Left ventricle myocardium inferior (tissue), 1 donor: ENCODE data around the gene CFAP157. TPM values are rescaled to one million over a fixed set of nuclear protein-coding genes. Genes with fewer than 3 reads are reported as not detected.

Experiments
- DNase-seq: peaks from one replicate; pipeline ENCODE4 v3.0.0-alpha.2; 2020
- H3K27ac ChIP-seq: fragments of 200-600 bp; replicated peaks from 2 replicates; pipeline ENCODE4 v1.8.0; 2021
- H3K27me3 ChIP-seq: fragments of 200-600 bp; 2 replicates; pipeline ENCODE4 v1.8.0; 2021; ENCODE audit warnings: low read depth
- H3K36me3 ChIP-seq: fragments of 200-600 bp; 2 replicates; pipeline ENCODE4 v1.8.0; 2021
- H3K4me1 ChIP-seq: fragments of 200-600 bp; 2 replicates; pipeline ENCODE4 v1.8.0; 2021
- H3K4me3 ChIP-seq: fragments of 200-600 bp; 2 replicates; pipeline ENCODE4 v1.8.0; 2021; ENCODE audit warnings: mild to moderate bottlenecking, moderate library complexity
- H3K9me3 ChIP-seq: fragments of 200-600 bp; replicated peaks from 2 replicates; pipeline ENCODE4 v1.8.0; 2021
- intact Hi-C: fragments of 100-400 bp; cut with micrococcal nuclease; formaldehyde crosslinking; loops from one replicate; pipeline ENCODE4 v1.11.0; 2022
- total RNA-seq: library from RNA; stranded (reverse); fragmentation: NEBNext Ultra II Directional; extraction: Animal tissue kit (Norgen Biotek cat#: 25700); gene quantifications from one replicate; pipeline ENCODE4 v1.2.1, GENCODE V29; 2021
- TF ChIP-seq, protein P1 (sequence below): fragments of 200-600 bp; IDR thresholded peaks from 2 replicates; pipeline ENCODE4 v1.8.0; 2021; ENCODE audit warnings: antibody characterized with exemption, mild to moderate bottlenecking, borderline replicate concordance
- donor health status: DM: no; HTN: yes; CAD: no; lungs with severe emphysema.

CFAP157 gene
- total RNA-seq, 1 donor from 2014 or later = not detected

DNA sequence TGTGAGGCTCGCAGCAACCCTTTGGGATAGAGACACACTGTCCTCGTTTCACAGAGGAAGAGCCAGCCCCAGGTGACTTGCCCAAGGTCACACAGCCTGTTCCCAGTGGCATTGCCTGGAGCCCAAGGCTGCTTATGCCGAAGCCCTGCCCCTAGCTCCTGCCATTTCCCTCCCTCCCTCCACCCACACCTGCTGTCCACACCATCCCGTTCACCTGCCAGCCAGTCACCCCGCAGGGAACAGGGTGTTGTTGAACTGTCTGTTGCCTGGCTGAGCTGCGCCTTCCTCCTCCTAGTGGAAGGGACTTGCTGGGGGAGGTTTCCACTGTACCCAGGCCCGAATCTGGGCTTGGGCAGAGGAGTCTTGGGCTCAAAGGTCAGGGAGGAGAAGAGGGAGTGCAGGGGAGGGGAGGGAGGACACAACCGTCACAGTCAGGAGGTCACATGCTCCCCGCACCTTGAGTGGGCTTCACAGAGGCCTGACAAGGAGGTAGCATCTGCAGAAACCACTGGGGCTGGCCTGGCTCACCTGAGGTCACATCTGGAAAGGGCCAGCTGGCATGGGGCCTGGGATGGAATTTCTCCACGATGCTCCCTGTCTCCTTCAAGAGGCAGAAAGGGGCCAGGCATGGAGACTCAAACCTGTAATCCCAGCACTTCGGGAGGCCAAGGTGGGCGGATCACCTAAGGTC, 15.4 kb downstream of the CFAP157 start:
- Histone ChIP-seq H3K27me3 (no peaks in the 10 kb centered on the region), H3K4me3 (no peak overlapping the region), H3K27ac (no peak overlapping the region), H3K9me3 (no peaks in the 10 kb centered on the region), H3K4me1 (peaks cover 23% of the 10 kb centered on the region), H3K36me3 (no peaks in the 10 kb centered on the region)
- TF ChIP-seq, protein P1, sequence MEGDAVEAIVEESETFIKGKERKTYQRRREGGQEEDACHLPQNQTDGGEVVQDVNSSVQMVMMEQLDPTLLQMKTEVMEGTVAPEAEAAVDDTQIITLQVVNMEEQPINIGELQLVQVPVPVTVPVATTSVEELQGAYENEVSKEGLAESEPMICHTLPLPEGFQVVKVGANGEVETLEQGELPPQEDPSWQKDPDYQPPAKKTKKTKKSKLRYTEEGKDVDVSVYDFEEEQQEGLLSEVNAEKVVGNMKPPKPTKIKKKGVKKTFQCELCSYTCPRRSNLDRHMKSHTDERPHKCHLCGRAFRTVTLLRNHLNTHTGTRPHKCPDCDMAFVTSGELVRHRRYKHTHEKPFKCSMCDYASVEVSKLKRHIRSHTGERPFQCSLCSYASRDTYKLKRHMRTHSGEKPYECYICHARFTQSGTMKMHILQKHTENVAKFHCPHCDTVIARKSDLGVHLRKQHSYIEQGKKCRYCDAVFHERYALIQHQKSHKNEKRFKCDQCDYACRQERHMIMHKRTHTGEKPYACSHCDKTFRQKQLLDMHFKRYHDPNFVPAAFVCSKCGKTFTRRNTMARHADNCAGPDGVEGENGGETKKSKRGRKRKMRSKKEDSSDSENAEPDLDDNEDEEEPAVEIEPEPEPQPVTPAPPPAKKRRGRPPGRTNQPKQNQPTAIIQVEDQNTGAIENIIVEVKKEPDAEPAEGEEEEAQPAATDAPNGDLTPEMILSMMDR = no peak
- intact Hi-C loops = no loop called here
- DNase-seq = no peak

DNA sequence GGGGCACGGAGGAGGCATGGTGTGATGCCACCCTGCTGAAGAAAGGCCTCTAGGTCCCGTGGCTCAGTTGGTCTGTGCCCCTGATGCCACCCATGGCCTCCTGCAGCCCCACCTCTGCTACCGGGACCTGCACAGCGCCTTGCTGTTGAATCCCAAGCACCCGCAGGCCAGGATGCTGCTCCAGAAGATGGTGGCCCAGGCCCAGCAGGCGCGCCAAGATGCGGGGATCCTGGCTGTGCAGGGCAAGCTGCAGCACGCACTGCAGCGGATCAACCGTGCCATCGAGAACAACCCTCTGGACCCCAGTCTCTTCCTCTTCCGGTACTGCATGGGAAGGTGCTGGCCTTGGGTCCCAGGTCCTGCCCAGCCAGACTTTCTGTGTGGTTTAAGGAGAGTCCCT, 16.2 kb downstream of the CFAP157 start:
- Histone ChIP-seq H3K4me1 (peaks cover 15% of the 10 kb centered on the region), H3K4me3 (no peak overlapping the region), H3K36me3 (no peaks in the 10 kb centered on the region), H3K27ac (no peak overlapping the region), H3K9me3 (no peaks in the 10 kb centered on the region), H3K27me3 (no peaks in the 10 kb centered on the region)
- TF ChIP-seq, protein P1 = no peak
- DNase-seq = no peak
- intact Hi-C loops = no loop called here

DNA sequence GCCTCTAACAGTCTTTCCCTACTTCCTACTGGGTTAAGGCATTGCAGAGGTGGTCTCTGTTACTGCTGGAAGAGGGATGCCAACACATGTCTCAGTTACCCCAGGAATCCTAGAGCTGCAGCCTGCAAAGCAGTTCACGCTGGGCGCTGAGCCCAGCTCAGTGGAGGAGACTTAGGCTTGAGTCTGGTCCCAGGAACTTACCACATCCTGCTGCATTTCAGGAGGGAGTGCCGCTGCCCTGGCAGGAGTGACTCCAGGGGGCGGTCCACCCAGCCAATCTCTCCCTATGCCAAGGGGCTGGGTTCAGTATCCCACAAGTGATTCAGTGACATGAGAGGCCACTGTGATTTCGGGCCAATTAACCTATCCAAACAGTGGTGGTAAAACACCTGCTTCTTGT, 16.7 kb downstream of the CFAP157 start:
- TF ChIP-seq, protein P1 = no peak
- H3K4me3 ChIP-seq = no peak overlapping the region
- peaks cover 12% of the 10 kb centered on the region for H3K4me1 ChIP-seq
- H3K9me3 ChIP-seq = no peaks in the 10 kb centered on the region
- H3K27me3 ChIP-seq = no peaks in the 10 kb centered on the region
- no peaks in the 10 kb centered on the region for H3K36me3 ChIP-seq
- DNase-seq = no peak
- intact Hi-C loops = no loop called here
- no peak overlapping the region for H3K27ac ChIP-seq

DNA sequence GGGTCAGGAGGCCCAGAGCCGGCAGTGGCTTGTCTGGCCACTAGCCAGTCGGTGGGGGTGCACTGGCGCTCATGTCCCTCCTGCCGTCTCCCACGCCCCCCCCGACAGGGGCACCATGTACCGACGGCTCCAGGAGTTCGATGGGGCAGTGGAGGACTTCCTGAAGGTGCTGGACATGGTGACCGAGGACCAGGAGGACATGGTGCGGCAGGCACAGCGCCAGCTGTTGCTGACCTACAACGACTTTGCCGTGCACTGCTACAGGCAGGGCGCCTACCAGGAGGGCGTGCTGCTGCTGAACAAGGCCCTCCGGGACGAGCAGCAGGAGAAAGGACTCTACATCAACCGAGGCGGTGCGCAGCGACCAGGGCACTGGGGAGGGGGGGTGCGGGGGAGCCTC, 17.2 kb downstream of the CFAP157 start:
- Histone ChIP-seq H3K27ac (peak overlapping the region; percentile 36), H3K36me3 (no peaks in the 10 kb centered on the region), H3K9me3 (no peaks in the 10 kb centered on the region), H3K27me3 (no peaks in the 10 kb centered on the region), H3K4me1 (peaks cover 12% of the 10 kb centered on the region), H3K4me3 (peak overlapping the region; percentile 32)
- intact Hi-C loops = no loop called here
- TF ChIP-seq, protein P1 = no peak
- DNase-seq = no peak

DNA sequence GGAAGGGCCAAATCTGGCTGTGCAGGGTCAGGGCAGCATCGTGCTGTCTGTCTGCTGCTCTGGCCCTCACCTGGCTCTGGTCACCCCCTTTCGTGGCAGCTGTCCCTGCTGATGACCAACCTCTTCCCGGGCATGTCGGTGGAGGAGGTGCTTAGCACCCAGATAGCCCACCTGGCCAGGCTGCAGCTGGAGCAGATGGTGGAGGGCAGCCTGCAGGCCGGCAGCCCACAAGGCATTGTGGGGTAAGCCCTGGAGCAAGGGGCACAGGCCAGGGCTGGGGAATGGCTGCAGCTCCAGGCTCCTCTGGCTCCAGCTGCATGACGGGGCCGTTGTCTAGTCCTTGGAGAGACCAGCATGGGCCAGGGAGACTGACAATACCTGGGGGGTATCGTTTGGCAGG, 20.1 kb downstream of the CFAP157 start:
- intact Hi-C loops = no loop called here
- Histone ChIP-seq H3K27me3 (no peaks in the 10 kb centered on the region), H3K4me1 (peaks cover 12% of the 10 kb centered on the region), H3K4me3 (no peak overlapping the region), H3K36me3 (peaks cover 6% of the 10 kb centered on the region), H3K9me3 (no peaks in the 10 kb centered on the region), H3K27ac (no peak overlapping the region)
- no peak for DNase-seq
- TF ChIP-seq, protein P1 = no peak
